IPS-18c (cell line): ENCODE data around the gene CLC.
"Not testable (repeated sequence)": the region's sequence is repeated elsewhere in the genome, so short reads cannot be mapped to it uniquely, and the experiment has no call there.

Experiments
- H3K4me3 ChIP-seq: 2 replicates; pipeline ENCODE4 v1.7.0; 2013; ENCODE audit warnings: low read depth, mild to moderate bottlenecking, low read length, moderate library complexity; ENCODE audit not compliant: insufficient read depth
- H3K9me3 ChIP-seq: one replicate; pipeline ENCODE4 v1.6.1; 2013; ENCODE audit warnings: mild to moderate bottlenecking, low read length, moderate library complexity; ENCODE audit not compliant: control insufficient read depth, insufficient read depth

CLC gene

GRCh38 chr19:39696387-39696786, 41.4 kb downstream of the CLC start:
- no peaks in the 10 kb centered on the region for H3K9me3 ChIP-seq
- H3K4me3 ChIP-seq: no peak overlapping the region

GRCh38 chr19:39695759-39696158, 42.1 kb downstream of the CLC start:
- Histone ChIP-seq H3K9me3 (no peaks in the 10 kb centered on the region), H3K4me3 (no peak overlapping the region)

GRCh38 chr19:39692822-39693221, 45.0 kb downstream of the CLC start:
- no peak overlapping the region for H3K4me3 ChIP-seq

GRCh38 chr19:39692166-39692565, 45.7 kb downstream of the CLC start:
- H3K9me3 ChIP-seq: no peaks in the 10 kb centered on the region
- no peak overlapping the region for H3K4me3 ChIP-seq

More at GRCh38 chr19:39692822-39693221, 45.0 kb downstream of the CLC start:
- H3K9me3 ChIP-seq: no peaks in the 10 kb centered on the region

GRCh38 chr19:39688637-39689036, 49.2 kb downstream of the CLC start:
- not testable (repeated sequence) for H3K9me3 ChIP-seq, H3K4me3 ChIP-seq

- H3K4me3 ChIP-seq: no peak overlapping the region
- H3K9me3 ChIP-seq: no peaks in the 10 kb centered on the region
These were observed 51.1 kb downstream of the CLC start for GRCh38 chr19:39686739-39687138.

DNA sequence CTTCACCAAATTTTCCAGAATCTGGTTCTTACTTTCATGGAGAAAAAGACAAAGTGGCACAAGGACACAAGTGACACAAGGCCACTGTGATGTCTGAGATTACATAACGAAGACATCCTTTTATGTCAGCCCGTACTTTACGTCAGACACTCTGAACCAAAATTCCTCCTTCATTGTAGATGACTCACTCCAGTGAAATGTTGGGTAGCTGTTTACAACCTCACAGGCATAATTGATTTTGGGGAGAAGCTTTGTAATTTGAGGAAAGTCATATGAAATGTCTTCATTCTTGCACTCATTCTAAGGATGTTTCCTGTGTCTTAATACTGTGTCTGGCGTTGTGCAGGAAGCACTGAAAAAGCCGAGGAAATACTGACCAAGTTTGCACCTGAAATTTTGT, 53.6 kb downstream of the CLC start:
- Histone ChIP-seq H3K9me3 (no peaks in the 10 kb centered on the region), H3K4me3 (no peak overlapping the region)

- H3K4me3 ChIP-seq: no peak overlapping the region
These were observed 56.4 kb downstream of the CLC start for GRCh38 chr19:39681416-39681815.

More at GRCh38 chr19:39681416-39681815, 56.4 kb downstream of the CLC start:
- H3K9me3 ChIP-seq: no peaks in the 10 kb centered on the region
